Measurements from ENCODE around the gene ACVRL1. TPM values are rescaled to one million over a fixed set of nuclear protein-coding genes. Genes with fewer than 3 reads are reported as not detected.

The ACVRL1 gene
- total RNA-seq, 1 donor: under 0.01 TPM

GRCh38 chr12:51954561-51955361 is 47.5 kb downstream of the ACVRL1 start:
- DNase-seq (ENCODE audit: low read depth in 2 of 3, low spot score in 2 of 3): peak in 2 of 3 donors; percentile 18 to 40

- DNase-seq (ENCODE audit: low read depth in 2 of 3, low spot score in 2 of 3): no peak
Observed at GRCh38 chr12:51955702-51956101, 48.4 kb downstream of the ACVRL1 start.

- no peak for DNase-seq (ENCODE audit: low read depth in 2 of 3, low spot score in 2 of 3)
Observed at GRCh38 chr12:51958542-51958941, 51.2 kb downstream of the ACVRL1 start.

GRCh38 chr12:51959211-51959610 is 51.9 kb downstream of the ACVRL1 start:
- no peak for DNase-seq (ENCODE audit: low read depth in 2 of 3, low spot score in 2 of 3)

- DNase-seq (ENCODE audit: low read depth in 2 of 3, low spot score in 2 of 3): no peak
Observed at GRCh38 chr12:51959921-51960320, 52.6 kb downstream of the ACVRL1 start.

GRCh38 chr12:51960488-51960887 is 53.2 kb downstream of the ACVRL1 start:
- DNase-seq (ENCODE audit: low read depth in 2 of 3, low spot score in 2 of 3): no peak

GRCh38 chr12:51960890-51961289 is 53.6 kb downstream of the ACVRL1 start:
- no peak for DNase-seq (ENCODE audit: low read depth in 2 of 3, low spot score in 2 of 3)

GRCh38 chr12:51961834-51962233 is 54.5 kb downstream of the ACVRL1 start:
- DNase-seq (ENCODE audit: low read depth in 2 of 3, low spot score in 2 of 3): no peak

- DNase-seq (ENCODE audit: low read depth in 2 of 3, low spot score in 2 of 3): peak in 1 of 3 donors; percentile 61
Observed at GRCh38 chr12:51962737-51963136, 55.4 kb downstream of the ACVRL1 start.

GRCh38 chr12:51963477-51963876 is 56.2 kb downstream of the ACVRL1 start:
- no peak for DNase-seq (ENCODE audit: low read depth in 2 of 3, low spot score in 2 of 3)

- no peak for DNase-seq (ENCODE audit: low read depth in 2 of 3, low spot score in 2 of 3)
Observed at GRCh38 chr12:51969643-51970042, 62.3 kb downstream of the ACVRL1 start.

- DNase-seq (ENCODE audit: low read depth in 2 of 3, low spot score in 2 of 3): peak in 1 of 3 donors; percentile 39
Observed at GRCh38 chr12:51970904-51971646, 63.8 kb downstream of the ACVRL1 start.

GRCh38 chr12:51971679-51972421 is 64.5 kb downstream of the ACVRL1 start:
- peak in 1 of 3 donors; percentile 24 for DNase-seq (ENCODE audit: low read depth in 2 of 3, low spot score in 2 of 3)

GRCh38 chr12:51972422-51972812 is 65.1 kb downstream of the ACVRL1 start:
- no peak for DNase-seq (ENCODE audit: low read depth in 2 of 3, low spot score in 2 of 3)

GRCh38 chr12:51972849-51973273 is 65.6 kb downstream of the ACVRL1 start:
- peak in 2 of 3 donors; percentile 88 to 91 for DNase-seq (ENCODE audit: low read depth in 2 of 3, low spot score in 2 of 3)

Other genes starting within 250 kb of the ACVRL1 start
- 0.81 TPM for gene FIGNL2, start 58.8 kb upstream of the ACVRL1 start, total RNA-seq
- not detected for gene ANKRD33, start 19.4 kb upstream of the ACVRL1 start, total RNA-seq
- 11.8 TPM for gene ACVR1B, start 44.2 kb downstream of the ACVRL1 start, total RNA-seq
- 26.7 TPM for gene TAMALIN, start 99.4 kb downstream of the ACVRL1 start, total RNA-seq
- gene NR4A1, start 143.9 kb downstream of the ACVRL1 start, total RNA-seq: 33.1 TPM
- gene ATG101, start 162.5 kb downstream of the ACVRL1 start, total RNA-seq: 35.8 TPM
- gene SMIM41, start 172.2 kb downstream of the ACVRL1 start, total RNA-seq: under 0.01 TPM

Measured in hematopoietic multipotent progenitor cell (in vitro differentiated cells).